SU-DHL-6 (cell line): ENCODE results near the gene MAP7.
A peak's percentile ranks its signal among the peaks of the same experiment; 100 is the strongest.

ENCODE experiments used
- H2AFZ ChIP-seq: fragments of 200-600 bp; sonication (generic); 2 replicates; pipeline ENCODE4 v1.6.1; 2014; ENCODE audit warnings: low read depth, mild to moderate bottlenecking, moderate library complexity, mixed read lengths, antibody characterized with exemption, low read length; ENCODE audit not compliant: severe bottlenecking
- H3F3A ChIP-seq: fragments of 200-600 bp; shearing (Covaris generic); 2 replicates; pipeline ENCODE4 v1.6.0; 2016; ENCODE audit warnings: antibody characterized with exemption, mild to moderate bottlenecking; ENCODE audit not compliant: insufficient read depth
- H3K27ac ChIP-seq: fragments of 200-600 bp; sonication (generic); 2 replicates; pipeline ENCODE4 v1.5.1; 2016; ENCODE audit warnings: low read depth, mild to moderate bottlenecking, low read length, moderate library complexity, mixed read lengths
- H3K27me3 ChIP-seq: fragments of 200-600 bp; sonication (generic), shearing (Covaris generic); 2 replicates; pipeline ENCODE4 v1.6.0; 2014; ENCODE audit warnings: mild to moderate bottlenecking, low read length
- H3K36me3 ChIP-seq: fragments of 200-600 bp; sonication (generic); 2 replicates; pipeline ENCODE4 v1.6.1; 2014; ENCODE audit warnings: mild to moderate bottlenecking, low read length, mixed read lengths
- H3K4me2 ChIP-seq: fragments of 300-600, 200-600 bp; shearing (Covaris generic), sonication (generic); 2 replicates; pipeline ENCODE4 v1.6.0; 2014; ENCODE audit warnings: low read length, low read depth, mild to moderate bottlenecking; ENCODE audit not compliant: poor library complexity, severe bottlenecking
- H3K4me3 ChIP-seq: fragments of 200-600 bp; sonication (generic); 2 replicates; pipeline ENCODE4 v1.5.1; 2014; ENCODE audit warnings: antibody characterized with exemption, low read length, mild to moderate bottlenecking, mixed read lengths; ENCODE audit not compliant: insufficient read depth, poor library complexity, severe bottlenecking
- H3K79me2 ChIP-seq: fragments of 200-600 bp; sonication (generic); 2 replicates; pipeline ENCODE4 v1.6.1; 2014; ENCODE audit warnings: mild to moderate bottlenecking, low read length, moderate library complexity; ENCODE audit not compliant: insufficient read depth
- H3K9ac ChIP-seq: fragments of 200-600 bp; sonication (generic); 2 replicates; pipeline ENCODE4 v1.7.0; 2014; ENCODE audit warnings: mild to moderate bottlenecking, low read length
- H3K9me2 ChIP-seq: fragments of 200-600 bp; sonication (generic); replicated peaks from 2 replicates; pipeline ENCODE4 v1.6.1; 2014; ENCODE audit warnings: low read length; ENCODE audit not compliant: insufficient read depth
- H3K9me3 ChIP-seq: fragments of 200-600 bp; sonication (generic); 2 replicates; pipeline ENCODE4 v1.6.1; 2014; ENCODE audit warnings: low read length, mixed read lengths; ENCODE audit not compliant: insufficient read depth
- H4K20me1 ChIP-seq: fragments of 200-600 bp; sonication (generic); 2 replicates; pipeline ENCODE4 v1.6.1; 2014; ENCODE audit warnings: low read depth, mild to moderate bottlenecking, antibody characterized with exemption, low read length, moderate library complexity, mixed read lengths
- CTCF ChIP-seq: fragments of 200-600 bp; sonication (generic); IDR thresholded peaks from one replicate; pipeline ENCODE4 v1.5.1; 2017; ENCODE audit warnings: antibody characterized with exemption, mild to moderate bottlenecking, low read length, moderate library complexity; ENCODE audit not compliant: insufficient read depth, poor library complexity, severe bottlenecking
- EZH2phosphoT487 ChIP-seq: fragments of 200-600 bp; sonication (generic), shearing (Covaris generic); conservative IDR thresholded peaks from 2 replicates; pipeline ENCODE4 v1.6.1; 2018; ENCODE audit warnings: mild to moderate bottlenecking, antibody characterized with exemption, low read length, moderate library complexity, mixed read lengths

The MAP7 gene

GRCh38 chr6:136326038-136326553, 224.1 kb downstream of the MAP7 start:
- H4K20me1 ChIP-seq, result no peaks in the 10 kb centered on the region
- peak overlapping the region; percentile 27 for H3K4me2 ChIP-seq
- peak overlapping the region; percentile 18 for H2AFZ ChIP-seq
- H3K36me3 ChIP-seq, result no peaks in the 10 kb centered on the region
- no peak overlapping the region for H3K27ac ChIP-seq
- H3K9me3 ChIP-seq, result no peaks in the 10 kb centered on the region
- TF ChIP-seq CTCF, result no peak
- TF ChIP-seq EZH2phosphoT487, result no peak
- H3K4me3 ChIP-seq, result no peak overlapping the region
- no peaks in the 10 kb centered on the region for H3F3A ChIP-seq
- H3K9me2 ChIP-seq, result no peaks in the 10 kb centered on the region
- H3K79me2 ChIP-seq, result no peaks in the 10 kb centered on the region
- H3K27me3 ChIP-seq, result no peaks in the 10 kb centered on the region
- no peak overlapping the region for H3K9ac ChIP-seq

GRCh38 chr6:136324686-136325380, 225.4 kb downstream of the MAP7 start:
- no peaks in the 10 kb centered on the region for H3K36me3 ChIP-seq
- H3K27ac ChIP-seq, result no peak overlapping the region
- no peaks in the 10 kb centered on the region for H4K20me1 ChIP-seq
- no peaks in the 10 kb centered on the region for H3K9me3 ChIP-seq
- no peak overlapping the region for H3K9ac ChIP-seq
- H3K79me2 ChIP-seq, result no peaks in the 10 kb centered on the region
- no peak overlapping the region for H2AFZ ChIP-seq
- no peaks in the 10 kb centered on the region for H3K27me3 ChIP-seq
- no peak for TF ChIP-seq EZH2phosphoT487
- TF ChIP-seq CTCF, result no peak
- no peaks in the 10 kb centered on the region for H3K9me2 ChIP-seq
- no peak overlapping the region for H3K4me2 ChIP-seq
- H3K4me3 ChIP-seq, result no peak overlapping the region
- no peaks in the 10 kb centered on the region for H3F3A ChIP-seq

GRCh38 chr6:136323431-136324112, 226.7 kb downstream of the MAP7 start:
- Histone ChIP-seq H3K36me3 (no peaks in the 10 kb centered on the region), H4K20me1 (no peaks in the 10 kb centered on the region), H3K27ac (no peak overlapping the region), H3F3A (no peaks in the 10 kb centered on the region), H3K9me3 (no peaks in the 10 kb centered on the region), H3K27me3 (no peaks in the 10 kb centered on the region), H3K79me2 (no peaks in the 10 kb centered on the region), H3K4me3 (no peak overlapping the region), H3K9me2 (no peaks in the 10 kb centered on the region), H2AFZ (no peak overlapping the region), H3K4me2 (no peak overlapping the region), H3K9ac (no peak overlapping the region)
- TF ChIP-seq EZH2phosphoT487, result no peak
- no peak for TF ChIP-seq CTCF
